ENCODE data around the gene CUL1.

GRCh38 chr7:148831782-148832181 lies 133.1 kb downstream of the CUL1 start:
- TF ChIP-seq POLR2AphosphoS5 (IDR thresholded peaks at IDR 0.05) (no peak), POLR2A (IDR thresholded peaks at IDR 0.05) (no peak), CTCF (IDR thresholded peaks at IDR 0.05) (no peak)

Data from gastroesophageal sphincter (tissue), 3 donors.